ENCODE data around the gene IMP4.

IMP4 gene

GRCh38 chr2:130378206-130378897 lies 35.7 kb downstream of the IMP4 start:
- DNase-seq (ENCODE audit: low spot score): no peak

- DNase-seq (ENCODE audit: low spot score): no peak
These were observed 36.2 kb downstream of the IMP4 start for GRCh38 chr2:130378898-130379214.

- no peak for DNase-seq (ENCODE audit: low spot score)
These were observed 37.6 kb downstream of the IMP4 start for GRCh38 chr2:130380096-130380934.

GRCh38 chr2:130381145-130381544 lies 38.4 kb downstream of the IMP4 start:
- no peak for DNase-seq (ENCODE audit: low spot score)

GRCh38 chr2:130381619-130382018 lies 38.9 kb downstream of the IMP4 start:
- DNase-seq (ENCODE audit: low spot score): no peak

GRCh38 chr2:130382313-130382917 lies 39.7 kb downstream of the IMP4 start:
- no peak for DNase-seq (ENCODE audit: low spot score)

- DNase-seq (ENCODE audit: low spot score): no peak
These were observed 43.0 kb downstream of the IMP4 start for GRCh38 chr2:130385709-130386108.

GRCh38 chr2:130387071-130387400 lies 44.3 kb downstream of the IMP4 start:
- no peak for DNase-seq (ENCODE audit: low spot score)

- no peak for DNase-seq (ENCODE audit: low spot score)
These were observed 45.1 kb downstream of the IMP4 start for GRCh38 chr2:130387804-130388203.

- DNase-seq (ENCODE audit: low spot score): no peak
These were observed 45.7 kb downstream of the IMP4 start for GRCh38 chr2:130388221-130388907.

- no peak for DNase-seq (ENCODE audit: low spot score)
These were observed 46.7 kb downstream of the IMP4 start for GRCh38 chr2:130389358-130389757.

GRCh38 chr2:130389783-130390182 lies 47.1 kb downstream of the IMP4 start:
- DNase-seq (ENCODE audit: low spot score): no peak

GRCh38 chr2:130390460-130391057 lies 47.9 kb downstream of the IMP4 start:
- DNase-seq (ENCODE audit: low spot score): no peak

- DNase-seq (ENCODE audit: low spot score): peak; percentile 61
These were observed 48.6 kb downstream of the IMP4 start for GRCh38 chr2:130391058-130391871.

- no peak for DNase-seq (ENCODE audit: low spot score)
These were observed 49.4 kb downstream of the IMP4 start for GRCh38 chr2:130391872-130392670.

- no peak for DNase-seq (ENCODE audit: low spot score)
These were observed 50.7 kb downstream of the IMP4 start for GRCh38 chr2:130393318-130393910.

Data from HuH-7 (cell line).